Gastrocnemius medialis (tissue), 4 donors: ENCODE data around the gene ANKRD11. TPM values are rescaled to one million over a fixed set of nuclear protein-coding genes. Genes with fewer than 3 reads are reported as not detected.
A peak's percentile ranks its signal among the peaks of the same experiment; 100 is the strongest.
"Not testable (repeated sequence)": the region's sequence is repeated elsewhere in the genome, so short reads cannot be mapped to it uniquely, and the experiment has no call there.

ENCODE experiments used
- ATAC-seq, 2 donors: fragments of 150-250 bp; one replicate each; pipeline ENCODE4 v1.9.1; 2016
- DNase-seq, 2 donors: peaks; one replicate each; pipeline ENCODE4 v3.0.0-alpha.2; 2019
- H3K27ac ChIP-seq, 4 donors: fragments of 200-600 bp; sonication (generic); 1 replicate in 1 of 4; 2 replicates in 3 of 4; pipeline ENCODE4 v1.5.1; 2016 to 2018; ENCODE audit warnings: mild to moderate bottlenecking in 2 of 4, moderate library complexity in 1 of 4
- H3K27me3 ChIP-seq, 3 donors: fragments of 200-600 bp; sonication (generic) in 2 of 3; 1 replicate in 1 of 3; 2 replicates in 2 of 3; pipeline versions ENCODE4 v1.5.1 to v1.6.0; 2016 to 2019; ENCODE audit warnings: mild to moderate bottlenecking in 1 of 3, moderate library complexity in 1 of 3
- H3K36me3 ChIP-seq, 2 donors: fragments of 200-600 bp; sonication (generic) in 1 of 2; one replicate each; pipeline ENCODE4 v1.5.1; 2017 to 2018
- H3K4me1 ChIP-seq, 2 donors: fragments of 200-600 bp; sonication (generic) in 1 of 2; one replicate each; pipeline ENCODE4 v1.5.1; 2016 to 2017; ENCODE audit warnings: mild to moderate bottlenecking in 2 of 2
- H3K4me3 ChIP-seq, 4 donors: fragments of 200-600 bp; sonication (generic) in 3 of 4; 1 replicate in 1 of 4; 2 replicates in 3 of 4; pipeline ENCODE4 v1.5.1; 2016 to 2019; ENCODE audit warnings: mild to moderate bottlenecking in 2 of 4
- H3K9me3 ChIP-seq, 3 donors: fragments of 200-600 bp; sonication (generic) in 2 of 3; 1 replicate in 1 of 3; 2 replicates in 2 of 3; pipeline ENCODE4 v1.5.1; 2016 to 2019
- POLR2A ChIP-seq, 2 donors: fragments of 450-650 bp; IDR thresholded peaks; one replicate each; pipeline ENCODE4 v1.6.1; 2017; ENCODE audit warnings: antibody characterized with exemption in 2 of 2, mild to moderate bottlenecking in 2 of 2, moderate library complexity in 2 of 2
- in situ Hi-C, 4 donors: fragments of 200-750 bp; cut with MboI; loops; one replicate each; pipeline versions ENCODE4 v1.15.0 to v1.8.0; 2017; ENCODE audit warnings: low sequenced_read_pairs in 4 of 4
- intact Hi-C: fragments of 100-400 bp; cut with DNase I; formaldehyde crosslinking; loops from one replicate; pipeline ENCODE4 v1.15.1; 2023; ENCODE audit warnings: low total_unique reads
- total RNA-seq, 4 donors: library from RNA; depleted of rRNA; stranded (reverse); fragments of >200 nt; gene quantifications; one replicate each; pipeline versions ENCODE4 v1.1.0 to v1.2.3, GENCODE V29; 2016
- TF ChIP-seq, protein P1 (sequence below), 5 experiments: fragments of 450-650 bp in 3 of 5; fragments of 200-600 bp in 2 of 5; sonication (generic) in 2 of 5; IDR thresholded peaks in 4 of 5; conservative IDR thresholded peaks in 1 of 5; 1 replicate in 4 of 5; 2 replicates in 1 of 5; pipeline ENCODE4 v1.5.1; 2016 to 2019; ENCODE audit warnings: antibody characterized with exemption in 5 of 5, mild to moderate bottlenecking in 3 of 5, moderate library complexity in 3 of 5

The ANKRD11 gene
- total RNA-seq, 4 donors from 2014 or later = 26.0 to 77.0 (median 55.0) TPM

DNA sequence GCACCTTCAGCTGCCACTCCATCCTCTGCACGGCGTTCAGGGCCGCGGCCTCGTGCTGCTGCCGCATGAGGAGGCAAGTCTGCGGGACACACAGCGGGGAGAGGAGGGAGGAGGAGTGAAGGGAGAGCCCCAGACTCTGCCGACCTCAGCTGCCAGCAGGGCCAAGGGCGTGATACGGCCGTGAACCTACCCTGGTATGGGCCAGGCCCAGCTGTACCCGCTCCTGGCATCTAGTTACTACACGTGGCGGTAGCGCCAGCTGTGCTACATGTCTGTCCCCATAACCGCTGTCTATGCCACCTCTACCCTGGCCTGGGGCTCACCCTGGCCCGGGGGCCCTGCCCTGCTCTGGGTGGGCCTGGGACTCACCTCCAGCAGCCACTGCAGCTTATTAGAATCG is 221.8 kb downstream of the ANKRD11 start:
- Histone ChIP-seq H3K4me1 (no peaks in the 10 kb centered on the region), H3K27ac (peak overlapping the region in 3 of 4 donors; percentile 10 to 42 (median 31)), H3K27me3 (no peaks in the 10 kb centered on the region), H3K9me3 (no peaks in the 10 kb centered on the region), H3K4me3 (no peak overlapping the region), H3K36me3 (peaks cover 0 to 52% of the 10 kb centered on the region in 2 donors)
- in situ Hi-C loops (no loop called here), intact Hi-C loops (no loop called here)
- ATAC-seq (no peak), DNase-seq (no peak)
- TF ChIP-seq, protein P1, sequence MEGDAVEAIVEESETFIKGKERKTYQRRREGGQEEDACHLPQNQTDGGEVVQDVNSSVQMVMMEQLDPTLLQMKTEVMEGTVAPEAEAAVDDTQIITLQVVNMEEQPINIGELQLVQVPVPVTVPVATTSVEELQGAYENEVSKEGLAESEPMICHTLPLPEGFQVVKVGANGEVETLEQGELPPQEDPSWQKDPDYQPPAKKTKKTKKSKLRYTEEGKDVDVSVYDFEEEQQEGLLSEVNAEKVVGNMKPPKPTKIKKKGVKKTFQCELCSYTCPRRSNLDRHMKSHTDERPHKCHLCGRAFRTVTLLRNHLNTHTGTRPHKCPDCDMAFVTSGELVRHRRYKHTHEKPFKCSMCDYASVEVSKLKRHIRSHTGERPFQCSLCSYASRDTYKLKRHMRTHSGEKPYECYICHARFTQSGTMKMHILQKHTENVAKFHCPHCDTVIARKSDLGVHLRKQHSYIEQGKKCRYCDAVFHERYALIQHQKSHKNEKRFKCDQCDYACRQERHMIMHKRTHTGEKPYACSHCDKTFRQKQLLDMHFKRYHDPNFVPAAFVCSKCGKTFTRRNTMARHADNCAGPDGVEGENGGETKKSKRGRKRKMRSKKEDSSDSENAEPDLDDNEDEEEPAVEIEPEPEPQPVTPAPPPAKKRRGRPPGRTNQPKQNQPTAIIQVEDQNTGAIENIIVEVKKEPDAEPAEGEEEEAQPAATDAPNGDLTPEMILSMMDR (IDR thresholded peaks at IDR 0.05 in 4 of 5, conservative IDR thresholded peaks at IDR 0.05 in 1 of 5) = no peak
- no peak for TF ChIP-seq POLR2A (IDR thresholded peaks at IDR 0.05)

DNA sequence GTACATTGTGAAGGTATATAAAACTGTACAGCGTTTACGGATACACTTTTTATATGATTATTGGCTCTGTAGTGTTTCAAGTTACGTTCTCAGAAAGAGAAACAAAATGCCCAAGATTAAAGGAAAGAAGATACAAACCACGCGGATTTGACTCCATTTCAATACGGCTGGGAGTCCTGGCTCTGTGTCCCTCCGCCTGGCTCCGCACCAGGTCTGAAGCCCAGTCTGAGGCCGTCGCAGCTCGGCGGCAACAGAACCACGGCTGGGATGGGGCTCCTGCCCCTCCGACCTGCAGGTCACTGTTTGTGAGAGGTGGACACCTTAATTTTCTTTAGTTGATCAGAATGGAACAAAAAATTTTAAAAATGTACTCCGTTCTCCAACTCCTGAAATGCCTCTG is 222.6 kb downstream of the ANKRD11 start:
- in situ Hi-C loops, intact Hi-C loops, H3K27me3 ChIP-seq, H3K4me1 ChIP-seq, H3K4me3 ChIP-seq, DNase-seq, H3K27ac ChIP-seq, H3K9me3 ChIP-seq, ATAC-seq: not testable (repeated sequence)
- peaks cover 0 to 47% of the 10 kb centered on the region in 2 donors for H3K36me3 ChIP-seq

- DNase-seq = no peak
- Histone ChIP-seq H3K9me3 (no peaks in the 10 kb centered on the region), H3K4me1 (no peaks in the 10 kb centered on the region), H3K27ac (no peak overlapping the region), H3K27me3 (no peaks in the 10 kb centered on the region), H3K36me3 (peaks cover 0 to 38% of the 10 kb centered on the region in 2 donors), H3K4me3 (no peak overlapping the region)
- no peak for ATAC-seq
- TF ChIP-seq, protein P1 (IDR thresholded peaks at IDR 0.05 in 4 of 5, conservative IDR thresholded peaks at IDR 0.05 in 1 of 5) = no peak
- TF ChIP-seq POLR2A (IDR thresholded peaks at IDR 0.05) = no peak
- in situ Hi-C loops = no loop called here
- intact Hi-C loops = no loop called here
These were observed 223.7 kb downstream of the ANKRD11 start for GRCh38 chr16:89266521-89267134.

- in situ Hi-C loops = no loop called here
- H3K36me3 ChIP-seq = peaks cover 0 to 30% of the 10 kb centered on the region in 2 donors
These were observed 224.7 kb downstream of the ANKRD11 start for GRCh38 chr16:89265647-89266046.

GRCh38 chr16:89264800-89265550 is 225.4 kb downstream of the ANKRD11 start:
- Histone ChIP-seq H3K36me3 (peaks cover 0 to 23% of the 10 kb centered on the region in 2 donors), H3K4me3 (no peak overlapping the region), H3K27ac (no peak overlapping the region), H3K27me3 (no peaks in the 10 kb centered on the region), H3K9me3 (no peaks in the 10 kb centered on the region), H3K4me1 (no peaks in the 10 kb centered on the region)
- intact Hi-C loops = no loop called here
- in situ Hi-C loops = no loop called here
- DNase-seq (no peak), ATAC-seq (no peak)
- TF ChIP-seq, protein P1 (IDR thresholded peaks at IDR 0.05 in 4 of 5, conservative IDR thresholded peaks at IDR 0.05 in 1 of 5) = no peak
- no peak for TF ChIP-seq POLR2A (IDR thresholded peaks at IDR 0.05)

More at GRCh38 chr16:89265647-89266046, 224.7 kb downstream of the ANKRD11 start:
- intact Hi-C loops = no loop called here
- Histone ChIP-seq H3K27ac (no peak overlapping the region), H3K9me3 (no peaks in the 10 kb centered on the region), H3K4me3 (no peak overlapping the region), H3K4me1 (no peaks in the 10 kb centered on the region), H3K27me3 (no peaks in the 10 kb centered on the region)
- ATAC-seq = no peak
- no peak for TF ChIP-seq POLR2A (IDR thresholded peaks at IDR 0.05)
- TF ChIP-seq, protein P1 (IDR thresholded peaks at IDR 0.05 in 4 of 5, conservative IDR thresholded peaks at IDR 0.05 in 1 of 5) = no peak
- DNase-seq = no peak
